PC-3 (cell line): ENCODE results near the gene CFAP126. TPM values are rescaled to one million over a fixed set of nuclear protein-coding genes. Genes with fewer than 3 reads are reported as not detected.
A peak's percentile ranks its signal among the peaks of the same experiment; 100 is the strongest.
"Not testable (repeated sequence)": the region's sequence is repeated elsewhere in the genome, so short reads cannot be mapped to it uniquely, and the experiment has no call there.

ENCODE experiments used
- ATAC-seq: fragments of 200-7000 bp; cut with Tn5 transposase; 2 replicates; pipeline ENCODE4 v1.9.1; 2020; ENCODE audit warnings: mild to moderate bottlenecking, moderate library complexity
- BruUV-seq: library from RNA; stranded (reverse); fragments of 400-500 nt; replicated peaks from 2 replicates; lab custom pipeline; 2021; lab: Mats Ljungman, UMichigan
- CTCF ChIA-PET: fragments of 300-600 bp; sonication (Branson Sonifier 250); formaldehyde crosslinking; loops from one replicate; lab custom pipeline; 2022; ENCODE audit warnings: antibody characterized with exemption; lab: Charles Lee
- POLR2A ChIA-PET: fragments of 300-600 bp; sonication (Branson Sonifier 250); formaldehyde crosslinking; loops from one replicate; lab custom pipeline; 2022; ENCODE audit warnings: antibody characterized with exemption; ENCODE audit not compliant: unreplicated experiment; lab: Charles Lee
- DNase-seq: peaks from one replicate; pipeline ENCODE4 v3.0.0-alpha.2; 2015
- H2AFZ ChIP-seq: fragments of 300-600 bp; sonication (generic); 2 replicates; pipeline ENCODE4 v1.6.0; 2016; ENCODE audit warnings: antibody characterized with exemption, low read length
- H3F3A ChIP-seq: fragments of 300-600 bp; sonication (generic); one replicate; pipeline ENCODE4 v1.6.0; 2017; ENCODE audit warnings: antibody characterized with exemption, low read length, control low read depth, mild to moderate bottlenecking; ENCODE audit not compliant: unreplicated experiment
- H3K27ac ChIP-seq: fragments of 300-600 bp; sonication (generic); 2 replicates; pipeline ENCODE4 v1.5.1; 2016; ENCODE audit warnings: mild to moderate bottlenecking, low read length
- H3K27me3 ChIP-seq: fragments of 300-600 bp; sonication (generic); 2 replicates; pipeline ENCODE4 v1.6.1; 2016; ENCODE audit warnings: low read length, mixed read lengths
- H3K36me3 ChIP-seq: fragments of 300-600 bp; sonication (generic); 2 replicates; pipeline ENCODE4 v1.6.1; 2016; ENCODE audit warnings: low read depth, mixed run types, low read length, mixed read lengths
- H3K4me1 ChIP-seq: fragments of 300-600 bp; sonication (generic); 2 replicates; pipeline ENCODE4 v1.5.1; 2016; ENCODE audit warnings: low read length; ENCODE audit not compliant: insufficient read depth
- H3K4me2 ChIP-seq: fragments of 300-600 bp; sonication (generic); 2 replicates; pipeline ENCODE4 v1.6.0; 2016; ENCODE audit warnings: low read length
- H3K4me3 ChIP-seq: fragments of 300-600 bp; sonication (generic); 2 replicates; pipeline ENCODE4 v1.5.1; 2016; ENCODE audit warnings: mild to moderate bottlenecking, low read length, mixed read lengths
- H3K79me2 ChIP-seq: fragments of 300-600 bp; sonication (generic); 2 replicates; pipeline ENCODE4 v1.6.1; 2017; ENCODE audit warnings: low read length, mixed read lengths
- H3K9ac ChIP-seq: fragments of 300-600 bp; sonication (generic); 2 replicates; pipeline ENCODE4 v1.6.0; 2016; ENCODE audit warnings: mild to moderate bottlenecking, low read length
- H3K9me2 ChIP-seq: fragments of 300-600 bp; sonication (generic); replicated peaks from 2 replicates; pipeline ENCODE4 v1.6.1; 2016; ENCODE audit warnings: mixed run types, low read length, mixed read lengths
- H3K9me3 ChIP-seq: fragments of 300-600 bp; sonication (generic); 2 replicates; pipeline ENCODE4 v1.6.1; 2016; ENCODE audit warnings: low read length, mixed read lengths
- H4K20me1 ChIP-seq: fragments of 300-600 bp; sonication (generic); 2 replicates; pipeline ENCODE4 v1.6.1; 2016; ENCODE audit warnings: low read length, mixed read lengths
- CTCF ChIP-seq: fragments of 300-600 bp; sonication (generic); conservative IDR thresholded peaks from 2 replicates; pipeline ENCODE4 v1.5.1; 2017; ENCODE audit warnings: antibody characterized with exemption, low read depth, mild to moderate bottlenecking, low read length
- EZH2 ChIP-seq: fragments of 300-600 bp; sonication (generic); IDR thresholded peaks from one replicate; pipeline ENCODE4 v1.6.1; 2017; ENCODE audit warnings: antibody characterized with exemption, mild to moderate bottlenecking, low read length; ENCODE audit not compliant: unreplicated experiment
- EZH2phosphoT487 ChIP-seq: fragments of 300-600 bp; sonication (generic); IDR thresholded peaks from 2 replicates; pipeline ENCODE4 v1.6.1; 2018; ENCODE audit warnings: mild to moderate bottlenecking, antibody characterized with exemption, low read length, borderline replicate concordance
- intact Hi-C: fragments of 100-400 bp; cut with micrococcal nuclease; formaldehyde crosslinking; loops from 2 replicates; pipeline ENCODE4 v1.9.0; 2023
- total RNA-seq: library from RNA; depleted of rRNA; stranded (reverse); fragments of >200 nt; gene quantifications from 2 replicates; pipeline ENCODE4 v1.2.3, GENCODE V29; 2014

CFAP126 gene
- total RNA-seq, 1 experiment from 2014 or later, result not detected

- H3K9me3 ChIP-seq, result no peaks in the 10 kb centered on the region
- no peak for DNase-seq
- no peaks in the 10 kb centered on the region for H3K9me2 ChIP-seq
- no peak for TF ChIP-seq EZH2phosphoT487
- H3K27ac ChIP-seq, result no peak overlapping the region
- H4K20me1 ChIP-seq, result no peaks in the 10 kb centered on the region
- H3K4me1 ChIP-seq, result peaks cover 24% of the 10 kb centered on the region
- H3K4me2 ChIP-seq, result no peak overlapping the region
- intact Hi-C loops, result loop anchor here (10.0 kb wide), 1 partner anchor 142 kb away; no protein-coding TSS in a partner anchor
- no TSS peak for BruUV-seq
- H3F3A ChIP-seq, result no peaks in the 10 kb centered on the region
- no peaks in the 10 kb centered on the region for H3K27me3 ChIP-seq
- no peak overlapping the region for H2AFZ ChIP-seq
- POLR2A ChIA-PET, result no interaction called here
- CTCF ChIA-PET, result interaction anchor here (0.7 kb wide), 1 partner anchor 12 kb away, joined by 3 read pairs; no protein-coding TSS in a partner anchor
- no peak for ATAC-seq
- H3K9ac ChIP-seq, result no peak overlapping the region
- H3K79me2 ChIP-seq, result no peaks in the 10 kb centered on the region
- H3K4me3 ChIP-seq, result no peak overlapping the region
- no peaks in the 10 kb centered on the region for H3K36me3 ChIP-seq
Observed at GRCh38 chr1:161393151-161393550, 25.5 kb upstream of the CFAP126 start.

- no peak overlapping the region for H2AFZ ChIP-seq
- intact Hi-C loops, result loop anchor here (10.0 kb wide), 1 partner anchor 143 kb away; no protein-coding TSS in a partner anchor
- H3K79me2 ChIP-seq, result no peaks in the 10 kb centered on the region
- no peaks in the 10 kb centered on the region for H3K27me3 ChIP-seq
- peaks cover 14% of the 10 kb centered on the region for H3K4me1 ChIP-seq
- TF ChIP-seq EZH2 (no peak), EZH2phosphoT487 (no peak), CTCF (no peak)
- no peaks in the 10 kb centered on the region for H3K9me3 ChIP-seq
- DNase-seq (no peak), ATAC-seq (no peak)
- H4K20me1 ChIP-seq, result no peaks in the 10 kb centered on the region
- BruUV-seq, result no TSS peak
- CTCF ChIA-PET, result no interaction called here
- no peak overlapping the region for H3K27ac ChIP-seq
- POLR2A ChIA-PET, result no interaction called here
- H3K9ac ChIP-seq, result no peak overlapping the region
- H3K4me3 ChIP-seq, result no peak overlapping the region
- H3K36me3 ChIP-seq, result no peaks in the 10 kb centered on the region
- H3K9me2 ChIP-seq, result no peaks in the 10 kb centered on the region
- H3K4me2 ChIP-seq, result no peak overlapping the region
- no peaks in the 10 kb centered on the region for H3F3A ChIP-seq
Observed at GRCh38 chr1:161391611-161392010, 23.9 kb upstream of the CFAP126 start.

GRCh38 chr1:161391136-161391535 lies 23.5 kb upstream of the CFAP126 start:
- H3K9me2 ChIP-seq, H2AFZ ChIP-seq, H3K36me3 ChIP-seq, BruUV-seq, H3F3A ChIP-seq, ATAC-seq, CTCF ChIA-PET, H3K9me3 ChIP-seq, DNase-seq, H3K79me2 ChIP-seq, H4K20me1 ChIP-seq, H3K27me3 ChIP-seq: not testable (repeated sequence)
- Histone ChIP-seq H3K4me3 (peak overlapping the region; percentile 86), H3K4me2 (peak overlapping the region; percentile 95), H3K9ac (peak overlapping the region; percentile 87), H3K4me1 (peaks cover 14% of the 10 kb centered on the region), H3K27ac (peak overlapping the region; percentile 70; the same call in 1 of the 2 replicates)
- intact Hi-C loops, result loop anchor here (10.0 kb wide), 1 partner anchor 144 kb away; no protein-coding TSS in a partner anchor
- POLR2A ChIA-PET, result interaction anchor here (1.0 kb wide), 1 partner anchor 166 kb away, joined by 3 read pairs; the partner anchor contains the start of gene TOMM40L

GRCh38 chr1:161390559-161390858 lies 22.8 kb upstream of the CFAP126 start:
- Histone ChIP-seq H3K4me1 (peaks cover 14% of the 10 kb centered on the region), H3K9me3 (no peaks in the 10 kb centered on the region), H3K9me2 (no peaks in the 10 kb centered on the region), H4K20me1 (no peaks in the 10 kb centered on the region), H3F3A (no peaks in the 10 kb centered on the region), H3K9ac (peak overlapping the region; percentile 87), H3K4me3 (peak overlapping the region; percentile 86), H3K27me3 (no peaks in the 10 kb centered on the region), H3K4me2 (peak overlapping the region; percentile 95), H3K79me2 (no peaks in the 10 kb centered on the region), H3K27ac (peak overlapping the region; percentile 70), H3K36me3 (no peaks in the 10 kb centered on the region), H2AFZ (peak overlapping the region; percentile 79)
- CTCF ChIA-PET, result interaction anchor here (0.9 kb wide), 1 partner anchor 165 kb away, joined by 3 read pairs; the partner anchor contains the start of gene TOMM40L
- POLR2A ChIA-PET, result interaction anchor here (0.6 to 1.0 kb wide), 2 partner anchors 153 to 165 kb away, joined by 3 to 10 read pairs; partner anchors contain the start of gene TOMM40L
- peak; percentile 43 for DNase-seq
- intact Hi-C loops, result loop anchor here (1.0 to 10.0 kb wide), 2 partner anchors 8 to 144 kb away; no protein-coding TSS in a partner anchor
- TSS peak; percentile 94 for BruUV-seq
- TF ChIP-seq CTCF (no peak), EZH2 (no peak), EZH2phosphoT487 (no peak)
- ATAC-seq, result peak; percentile 45
